ENCODE results near the gene GRHL1. TPM values are rescaled to one million over a fixed set of nuclear protein-coding genes. Genes with fewer than 3 reads are reported as not detected.

GRHL1 gene
- total RNA-seq, 3 donors from 2014 or later, result 1.1 to 1.3 (median 1.1) TPM

- no peak for DNase-seq
- ATAC-seq, result no peak
- Mint-ChIP-seq H3K4me3 (no peak overlapping the region), H3K9me3 (no peaks in the 10 kb centered on the region), H3K27me3 (ENCODE audit: low read depth) (peaks cover 6% of the 10 kb centered on the region), H3K4me1 (ENCODE audit: low read depth) (peaks cover 22% of the 10 kb centered on the region), H3K36me3 (ENCODE audit: insufficient read depth) (no peaks in the 10 kb centered on the region)
These were observed 22.2 kb downstream of the GRHL1 start for GRCh38 chr2:9973690-9974089.

- no peak for DNase-seq
- Mint-ChIP-seq H3K27me3 (ENCODE audit: low read depth) (peaks cover 9% of the 10 kb centered on the region), H3K9me3 (no peaks in the 10 kb centered on the region), H3K4me1 (ENCODE audit: low read depth) (peaks cover 22% of the 10 kb centered on the region), H3K36me3 (ENCODE audit: insufficient read depth) (no peaks in the 10 kb centered on the region), H3K4me3 (no peak overlapping the region)
- no peak for ATAC-seq
These were observed 22.9 kb downstream of the GRHL1 start for GRCh38 chr2:9974343-9974742.

GRCh38 chr2:9975328-9975727 lies 23.8 kb downstream of the GRHL1 start:
- no peaks in the 10 kb centered on the region for H3K9me3 Mint-ChIP-seq
- H3K4me3 Mint-ChIP-seq, result no peak overlapping the region
- DNase-seq (no peak), ATAC-seq (no peak)
- H3K4me1 Mint-ChIP-seq (ENCODE audit: low read depth), result peaks cover 27% of the 10 kb centered on the region
- peaks cover 9% of the 10 kb centered on the region for H3K27me3 Mint-ChIP-seq (ENCODE audit: low read depth)
- no peaks in the 10 kb centered on the region for H3K36me3 Mint-ChIP-seq (ENCODE audit: insufficient read depth)

GRCh38 chr2:9975805-9976447 lies 24.4 kb downstream of the GRHL1 start:
- ATAC-seq, result peak; percentile 81 to 84
- H3K36me3 Mint-ChIP-seq (ENCODE audit: insufficient read depth), result no peaks in the 10 kb centered on the region
- peaks cover 32% of the 10 kb centered on the region for H3K4me1 Mint-ChIP-seq (ENCODE audit: low read depth)
- no peak overlapping the region for H3K4me3 Mint-ChIP-seq
- peaks cover 9% of the 10 kb centered on the region for H3K27me3 Mint-ChIP-seq (ENCODE audit: low read depth)
- no peaks in the 10 kb centered on the region for H3K9me3 Mint-ChIP-seq
- no peak for DNase-seq

GRCh38 chr2:9979977-9980376 lies 28.5 kb downstream of the GRHL1 start:
- ATAC-seq, result peak; percentile 43 to 47
- H3K4me3 Mint-ChIP-seq, result peak overlapping the region; percentile 53

GRCh38 chr2:9980520-9980919 lies 29.0 kb downstream of the GRHL1 start:
- Mint-ChIP-seq H3K4me3 (no peak overlapping the region), H3K4me1 (ENCODE audit: low read depth) (peaks cover 32% of the 10 kb centered on the region), H3K9me3 (no peaks in the 10 kb centered on the region), H3K36me3 (ENCODE audit: insufficient read depth) (no peaks in the 10 kb centered on the region), H3K27me3 (ENCODE audit: low read depth) (peaks cover 14% of the 10 kb centered on the region)
- ATAC-seq, result no peak
- no peak for DNase-seq

More at GRCh38 chr2:9979977-9980376, 28.5 kb downstream of the GRHL1 start:
- no peak for DNase-seq
- Mint-ChIP-seq H3K27me3 (ENCODE audit: low read depth) (peaks cover 14% of the 10 kb centered on the region), H3K4me1 (ENCODE audit: low read depth) (peaks cover 32% of the 10 kb centered on the region), H3K9me3 (no peaks in the 10 kb centered on the region), H3K36me3 (ENCODE audit: insufficient read depth) (no peaks in the 10 kb centered on the region)

- no peak for DNase-seq
These were observed 30.2 kb downstream of the GRHL1 start for GRCh38 chr2:9981655-9982054.

GRCh38 chr2:9982248-9982647 lies 30.8 kb downstream of the GRHL1 start:
- Mint-ChIP-seq H3K9me3 (no peaks in the 10 kb centered on the region), H3K4me3 (no peak overlapping the region), H3K27me3 (ENCODE audit: low read depth) (peaks cover 14% of the 10 kb centered on the region), H3K36me3 (ENCODE audit: insufficient read depth) (no peaks in the 10 kb centered on the region), H3K4me1 (ENCODE audit: low read depth) (peaks cover 20% of the 10 kb centered on the region)
- no peak for ATAC-seq
- no peak for DNase-seq

More at GRCh38 chr2:9981655-9982054, 30.2 kb downstream of the GRHL1 start:
- H3K9me3 Mint-ChIP-seq, result no peaks in the 10 kb centered on the region
- H3K36me3 Mint-ChIP-seq (ENCODE audit: insufficient read depth), result no peaks in the 10 kb centered on the region
- peaks cover 22% of the 10 kb centered on the region for H3K4me1 Mint-ChIP-seq (ENCODE audit: low read depth)
- no peak for ATAC-seq
- peaks cover 14% of the 10 kb centered on the region for H3K27me3 Mint-ChIP-seq (ENCODE audit: low read depth)
- no peak overlapping the region for H3K4me3 Mint-ChIP-seq

GRCh38 chr2:9982891-9983290 lies 31.4 kb downstream of the GRHL1 start:
- Mint-ChIP-seq H3K36me3 (ENCODE audit: insufficient read depth) (no peaks in the 10 kb centered on the region), H3K27me3 (ENCODE audit: low read depth) (peaks cover 14% of the 10 kb centered on the region), H3K4me3 (no peak overlapping the region), H3K4me1 (ENCODE audit: low read depth) (peaks cover 19% of the 10 kb centered on the region), H3K9me3 (no peaks in the 10 kb centered on the region)
- no peak for DNase-seq
- no peak for ATAC-seq

- Mint-ChIP-seq H3K36me3 (ENCODE audit: insufficient read depth) (no peaks in the 10 kb centered on the region), H3K9me3 (no peaks in the 10 kb centered on the region), H3K4me1 (ENCODE audit: low read depth) (peaks cover 15% of the 10 kb centered on the region), H3K4me3 (no peak overlapping the region), H3K27me3 (ENCODE audit: low read depth) (peaks cover 9% of the 10 kb centered on the region)
- ATAC-seq (no peak), DNase-seq (no peak)
These were observed 32.1 kb downstream of the GRHL1 start for GRCh38 chr2:9983401-9984216.

- peaks cover 15% of the 10 kb centered on the region for H3K4me1 Mint-ChIP-seq (ENCODE audit: low read depth)
- peaks cover 5% of the 10 kb centered on the region for H3K27me3 Mint-ChIP-seq (ENCODE audit: low read depth)
- peak; percentile 63 to 71 for ATAC-seq
- H3K9me3 Mint-ChIP-seq, result no peaks in the 10 kb centered on the region
- no peaks in the 10 kb centered on the region for H3K36me3 Mint-ChIP-seq (ENCODE audit: insufficient read depth)
- no peak for DNase-seq
- H3K4me3 Mint-ChIP-seq, result no peak overlapping the region
These were observed 32.8 kb downstream of the GRHL1 start for GRCh38 chr2:9984217-9984739.

- no peak for DNase-seq
- Mint-ChIP-seq H3K4me3 (no peak overlapping the region), H3K36me3 (ENCODE audit: insufficient read depth) (no peaks in the 10 kb centered on the region), H3K27me3 (ENCODE audit: low read depth) (peaks cover 5% of the 10 kb centered on the region), H3K9me3 (no peaks in the 10 kb centered on the region), H3K4me1 (ENCODE audit: low read depth) (peaks cover 12% of the 10 kb centered on the region)
- no peak for ATAC-seq
These were observed 33.5 kb downstream of the GRHL1 start for GRCh38 chr2:9984871-9985480.

- peaks cover 6% of the 10 kb centered on the region for H3K4me1 Mint-ChIP-seq (ENCODE audit: low read depth)
- no peak overlapping the region for H3K4me3 Mint-ChIP-seq
- H3K9me3 Mint-ChIP-seq, result no peaks in the 10 kb centered on the region
- ATAC-seq (no peak), DNase-seq (no peak)
- no peaks in the 10 kb centered on the region for H3K36me3 Mint-ChIP-seq (ENCODE audit: insufficient read depth)
- H3K27me3 Mint-ChIP-seq (ENCODE audit: low read depth), result peaks cover 5% of the 10 kb centered on the region
These were observed 34.2 kb downstream of the GRHL1 start for GRCh38 chr2:9985531-9986328.

- Mint-ChIP-seq H3K4me3 (no peak overlapping the region), H3K9me3 (no peaks in the 10 kb centered on the region), H3K4me1 (ENCODE audit: low read depth) (peaks cover 5% of the 10 kb centered on the region), H3K27me3 (ENCODE audit: low read depth) (no peaks in the 10 kb centered on the region), H3K36me3 (ENCODE audit: insufficient read depth) (no peaks in the 10 kb centered on the region)
- no peak for ATAC-seq
- DNase-seq, result no peak
These were observed 36.8 kb downstream of the GRHL1 start for GRCh38 chr2:9988320-9988719.
